HG03521 (cell line): ENCODE measurements around the gene ZNF30.
"Not testable (repeated sequence)": the region's sequence is repeated elsewhere in the genome, so short reads cannot be mapped to it uniquely, and the experiment has no call there.

Experiments used
- ATAC-seq: cut with Tn5 transposase; IDR thresholded peaks from one replicate; pipeline ENCODE4 v1.9.1; 2021; ENCODE audit warnings: mild to moderate bottlenecking, moderate library complexity; ENCODE audit not compliant: unreplicated experiment

ZNF30 gene

GRCh38 chr19:34985249-34986022 lies 58.7 kb downstream of the ZNF30 start:
- ATAC-seq, result no peak

GRCh38 chr19:34988119-34988518 lies 61.4 kb downstream of the ZNF30 start:
- ATAC-seq, result no peak

GRCh38 chr19:34989298-34989697 lies 62.6 kb downstream of the ZNF30 start:
- no peak for ATAC-seq

GRCh38 chr19:34990578-34991192 lies 64.0 kb downstream of the ZNF30 start:
- no peak for ATAC-seq

GRCh38 chr19:34991542-34992333 lies 65.0 kb downstream of the ZNF30 start:
- ATAC-seq, result no peak

GRCh38 chr19:34992582-34992981 lies 65.9 kb downstream of the ZNF30 start:
- ATAC-seq, result not testable (repeated sequence)

- ATAC-seq, result no peak
Observed at GRCh38 chr19:34994286-34994642, 67.6 kb downstream of the ZNF30 start.
